Erythroblast (primary cell): ENCODE measurements around the gene NKD2.

ENCODE experiments used
- GATA1 ChIP-seq: IDR thresholded peaks from 2 replicates; pipeline ENCODE4 v1.6.1; 2011; ENCODE audit warnings: low read depth, mild to moderate bottlenecking, control low read depth, low read length, moderate library complexity
- POLR2A ChIP-seq: IDR thresholded peaks from 2 replicates; pipeline ENCODE4 v1.6.1; 2011; ENCODE audit warnings: mild to moderate bottlenecking, low read length

DNA sequence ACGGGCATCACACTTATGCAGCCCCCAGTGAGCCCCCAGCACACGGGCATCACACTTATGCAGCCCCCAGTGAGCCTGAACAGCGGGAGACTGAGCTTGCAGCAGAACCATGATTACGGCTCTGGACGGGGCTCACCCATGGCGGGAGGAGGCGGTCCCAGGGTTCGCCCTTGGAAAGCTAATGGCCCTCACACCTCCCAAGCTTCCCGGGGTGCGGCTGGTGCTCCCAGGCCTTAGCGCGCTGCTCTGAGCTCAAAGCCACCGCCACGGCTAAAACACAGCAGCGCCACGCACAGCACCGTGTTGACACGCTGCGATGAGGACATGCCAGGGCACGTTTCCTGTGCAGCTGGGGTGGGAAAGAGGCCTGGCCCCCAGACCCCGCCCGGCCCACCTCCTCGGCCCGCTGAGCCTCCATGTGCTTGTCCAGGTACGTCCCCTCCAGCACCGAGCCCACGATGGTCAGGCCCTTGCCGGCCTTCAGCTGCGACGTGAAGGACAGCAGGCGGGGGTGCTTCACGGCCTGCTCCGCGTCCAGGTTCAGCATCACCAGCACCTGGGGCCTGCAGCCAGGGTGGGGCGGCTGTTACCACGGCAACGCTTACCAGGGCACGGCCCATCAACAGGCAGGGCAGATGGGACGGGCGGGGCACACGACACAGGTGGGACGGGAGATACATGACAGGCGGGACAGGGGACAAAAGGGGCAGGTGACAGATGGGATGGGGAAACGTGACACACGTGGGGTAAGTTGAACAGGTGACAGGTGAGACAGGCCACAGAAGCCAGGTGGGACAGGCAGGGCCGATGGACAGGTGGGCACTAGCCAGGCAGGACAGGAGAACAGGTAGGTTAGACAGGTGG is 64.9 kb downstream of the NKD2 start:
- TF ChIP-seq POLR2A: no peak
- no peak for TF ChIP-seq GATA1
